HL-60 (cell line): ENCODE measurements around the gene PAAF1.

Experiments used
- DNase-seq, 2 experiments: peaks; one replicate each; pipeline ENCODE4 v3.0.0-alpha.2; 2010 to 2020; ENCODE audit warnings: low read depth in 1 of 2, low spot score in 1 of 2
- H3K27ac ChIP-seq: fragments of 250-450 bp; sonication (Bioruptor Pico); replicated peaks from 2 replicates; pipeline ENCODE4 v1.5.1; 2020; ENCODE audit warnings: mild to moderate bottlenecking, moderate library complexity
- H3K27me3 ChIP-seq: fragments of 250-450 bp; sonication (Bioruptor Pico); 2 replicates; pipeline ENCODE4 v1.5.1; 2021; ENCODE audit warnings: mild to moderate bottlenecking, moderate library complexity; ENCODE audit not compliant: insufficient read depth, poor library complexity, severe bottlenecking
- H3K4me3 ChIP-seq: replicated peaks from 2 replicates; pipeline ENCODE4 v1.5.1; 2011; ENCODE audit warnings: mild to moderate bottlenecking, control low read depth, low read length; ENCODE audit not compliant: insufficient read depth
- GABPA ChIP-seq: IDR thresholded peaks from 2 replicates; pipeline ENCODE4 v1.6.1; 2012; ENCODE audit warnings: low read depth
- POLR2AphosphoS5 ChIP-seq: IDR thresholded peaks from 2 replicates; pipeline ENCODE4 v1.6.1; 2012; ENCODE audit warnings: low read depth
- SPI1 ChIP-seq: IDR thresholded peaks from 2 replicates; pipeline ENCODE4 v1.6.1; 2012; ENCODE audit warnings: low read depth, mild to moderate bottlenecking, borderline replicate concordance
- TF ChIP-seq, protein P1 (sequence below): IDR thresholded peaks from 2 replicates; pipeline ENCODE4 v1.6.1; 2012; ENCODE audit warnings: low read depth; ENCODE audit not compliant: insufficient replicate concordance
- TF ChIP-seq, protein P2 (sequence below): IDR thresholded peaks from one replicate; pipeline ENCODE4 v1.5.1; 2011; ENCODE audit warnings: low read length, control low read depth, inconsistent platforms; ENCODE audit not compliant: insufficient read depth

PAAF1 gene

DNA sequence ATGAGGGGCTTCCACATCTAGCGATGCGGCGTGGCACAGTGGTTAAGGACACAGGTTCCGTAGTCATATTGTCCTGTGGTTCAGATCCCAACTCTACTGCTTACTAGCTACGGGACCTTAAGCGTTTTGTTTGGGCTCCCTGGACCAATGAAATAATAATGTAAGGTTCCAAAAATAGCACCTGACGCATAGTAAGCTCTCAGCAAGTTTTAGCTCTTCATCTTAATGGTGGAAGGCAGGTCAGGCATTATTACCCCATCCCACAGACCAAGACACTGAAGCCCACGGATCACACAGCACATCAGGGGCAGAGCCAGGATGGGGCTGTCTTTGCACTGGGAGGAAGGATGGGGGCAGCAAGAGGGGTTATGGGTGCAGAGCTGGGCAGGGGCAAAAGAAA is 87.1 kb downstream of the PAAF1 start:
- no peak for TF ChIP-seq POLR2AphosphoS5
- no peak for TF ChIP-seq SPI1
- TF ChIP-seq, protein P1, sequence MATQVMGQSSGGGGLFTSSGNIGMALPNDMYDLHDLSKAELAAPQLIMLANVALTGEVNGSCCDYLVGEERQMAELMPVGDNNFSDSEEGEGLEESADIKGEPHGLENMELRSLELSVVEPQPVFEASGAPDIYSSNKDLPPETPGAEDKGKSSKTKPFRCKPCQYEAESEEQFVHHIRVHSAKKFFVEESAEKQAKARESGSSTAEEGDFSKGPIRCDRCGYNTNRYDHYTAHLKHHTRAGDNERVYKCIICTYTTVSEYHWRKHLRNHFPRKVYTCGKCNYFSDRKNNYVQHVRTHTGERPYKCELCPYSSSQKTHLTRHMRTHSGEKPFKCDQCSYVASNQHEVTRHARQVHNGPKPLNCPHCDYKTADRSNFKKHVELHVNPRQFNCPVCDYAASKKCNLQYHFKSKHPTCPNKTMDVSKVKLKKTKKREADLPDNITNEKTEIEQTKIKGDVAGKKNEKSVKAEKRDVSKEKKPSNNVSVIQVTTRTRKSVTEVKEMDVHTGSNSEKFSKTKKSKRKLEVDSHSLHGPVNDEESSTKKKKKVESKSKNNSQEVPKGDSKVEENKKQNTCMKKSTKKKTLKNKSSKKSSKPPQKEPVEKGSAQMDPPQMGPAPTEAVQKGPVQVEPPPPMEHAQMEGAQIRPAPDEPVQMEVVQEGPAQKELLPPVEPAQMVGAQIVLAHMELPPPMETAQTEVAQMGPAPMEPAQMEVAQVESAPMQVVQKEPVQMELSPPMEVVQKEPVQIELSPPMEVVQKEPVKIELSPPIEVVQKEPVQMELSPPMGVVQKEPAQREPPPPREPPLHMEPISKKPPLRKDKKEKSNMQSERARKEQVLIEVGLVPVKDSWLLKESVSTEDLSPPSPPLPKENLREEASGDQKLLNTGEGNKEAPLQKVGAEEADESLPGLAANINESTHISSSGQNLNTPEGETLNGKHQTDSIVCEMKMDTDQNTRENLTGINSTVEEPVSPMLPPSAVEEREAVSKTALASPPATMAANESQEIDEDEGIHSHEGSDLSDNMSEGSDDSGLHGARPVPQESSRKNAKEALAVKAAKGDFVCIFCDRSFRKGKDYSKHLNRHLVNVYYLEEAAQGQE: no peak
- no peak for TF ChIP-seq GABPA
- TF ChIP-seq, protein P2, sequence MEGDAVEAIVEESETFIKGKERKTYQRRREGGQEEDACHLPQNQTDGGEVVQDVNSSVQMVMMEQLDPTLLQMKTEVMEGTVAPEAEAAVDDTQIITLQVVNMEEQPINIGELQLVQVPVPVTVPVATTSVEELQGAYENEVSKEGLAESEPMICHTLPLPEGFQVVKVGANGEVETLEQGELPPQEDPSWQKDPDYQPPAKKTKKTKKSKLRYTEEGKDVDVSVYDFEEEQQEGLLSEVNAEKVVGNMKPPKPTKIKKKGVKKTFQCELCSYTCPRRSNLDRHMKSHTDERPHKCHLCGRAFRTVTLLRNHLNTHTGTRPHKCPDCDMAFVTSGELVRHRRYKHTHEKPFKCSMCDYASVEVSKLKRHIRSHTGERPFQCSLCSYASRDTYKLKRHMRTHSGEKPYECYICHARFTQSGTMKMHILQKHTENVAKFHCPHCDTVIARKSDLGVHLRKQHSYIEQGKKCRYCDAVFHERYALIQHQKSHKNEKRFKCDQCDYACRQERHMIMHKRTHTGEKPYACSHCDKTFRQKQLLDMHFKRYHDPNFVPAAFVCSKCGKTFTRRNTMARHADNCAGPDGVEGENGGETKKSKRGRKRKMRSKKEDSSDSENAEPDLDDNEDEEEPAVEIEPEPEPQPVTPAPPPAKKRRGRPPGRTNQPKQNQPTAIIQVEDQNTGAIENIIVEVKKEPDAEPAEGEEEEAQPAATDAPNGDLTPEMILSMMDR: no peak
- Histone ChIP-seq H3K4me3 (no peak overlapping the region), H3K27ac (no peak overlapping the region), H3K27me3 (no peaks in the 10 kb centered on the region)
- no peak for DNase-seq

DNA sequence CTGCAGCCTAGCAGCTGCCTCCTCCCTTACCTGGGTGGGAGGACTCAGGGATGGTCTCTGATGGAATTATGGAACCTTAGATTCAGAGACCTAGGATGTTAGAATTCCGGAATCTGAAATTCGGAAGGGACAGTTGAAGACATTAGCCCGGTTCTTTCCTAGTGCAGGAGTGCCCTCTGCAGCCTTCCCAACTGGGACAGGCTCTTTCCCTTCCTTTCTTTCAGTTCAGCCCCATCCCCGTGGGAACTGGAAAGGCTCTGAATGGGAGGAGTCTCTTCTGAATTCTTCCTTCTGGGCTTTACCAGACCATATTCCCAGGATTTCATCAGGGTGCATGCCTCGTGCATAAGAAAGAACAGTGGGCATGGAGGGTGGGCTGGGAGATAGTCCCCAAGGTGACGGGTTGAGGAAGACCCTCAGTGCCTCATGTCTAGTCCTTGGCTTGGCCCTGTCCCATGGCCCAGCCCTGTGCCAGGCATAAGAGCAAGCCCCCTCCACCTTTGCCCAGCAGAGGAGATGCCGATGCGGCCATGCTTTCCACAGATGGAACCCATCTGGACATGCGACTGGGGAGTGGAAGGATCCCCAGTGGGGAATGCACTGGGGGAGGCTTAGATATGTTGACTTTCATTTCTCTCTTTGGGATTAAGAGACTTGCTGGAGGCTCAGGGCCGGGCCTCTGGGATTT is 88.4 kb downstream of the PAAF1 start:
- Histone ChIP-seq H3K27ac (no peak overlapping the region), H3K4me3 (no peak overlapping the region), H3K27me3 (no peaks in the 10 kb centered on the region)
- TF ChIP-seq SPI1: no peak
- TF ChIP-seq, protein P1: no peak
- no peak for TF ChIP-seq POLR2AphosphoS5
- TF ChIP-seq, protein P2: no peak
- no peak for TF ChIP-seq GABPA
- no peak for DNase-seq

DNA sequence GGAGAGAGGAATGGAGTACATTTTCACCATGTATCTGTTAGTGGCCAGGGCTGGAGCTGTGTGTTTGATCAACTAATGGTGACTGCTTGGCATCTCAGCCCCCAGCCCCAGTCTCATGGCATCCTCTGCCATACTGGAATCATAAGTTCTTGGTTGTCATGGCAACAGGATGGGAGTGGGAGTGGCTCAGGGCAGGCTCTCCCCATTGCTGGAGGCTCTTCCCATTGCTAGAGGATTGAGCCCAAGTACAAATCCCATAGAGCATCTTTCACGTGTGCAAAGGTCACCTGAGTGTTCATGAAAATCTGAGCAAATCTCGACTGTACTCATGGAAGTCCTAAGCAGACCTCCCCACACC is 88.9 kb downstream of the PAAF1 start:
- TF ChIP-seq GABPA (no peak), SPI1 (no peak), POLR2AphosphoS5 (no peak)
- TF ChIP-seq, protein P2: no peak
- TF ChIP-seq, protein P1: no peak
- Histone ChIP-seq H3K4me3 (no peak overlapping the region), H3K27ac (no peak overlapping the region), H3K27me3 (no peaks in the 10 kb centered on the region)
- no peak for DNase-seq
